SU-DHL-6 (cell line): Measurements from ENCODE around the gene PAX4.
A peak's percentile ranks its signal among the peaks of the same experiment; 100 is the strongest.

Source experiments
- H2AFZ ChIP-seq: fragments of 200-600 bp; sonication (generic); 2 replicates; pipeline ENCODE4 v1.6.1; 2014; ENCODE audit warnings: low read depth, mild to moderate bottlenecking, moderate library complexity, mixed read lengths, antibody characterized with exemption, low read length; ENCODE audit not compliant: severe bottlenecking
- H3F3A ChIP-seq: fragments of 200-600 bp; shearing (Covaris generic); 2 replicates; pipeline ENCODE4 v1.6.0; 2016; ENCODE audit warnings: antibody characterized with exemption, mild to moderate bottlenecking; ENCODE audit not compliant: insufficient read depth
- H3K27ac ChIP-seq: fragments of 200-600 bp; sonication (generic); 2 replicates; pipeline ENCODE4 v1.5.1; 2016; ENCODE audit warnings: low read depth, mild to moderate bottlenecking, low read length, moderate library complexity, mixed read lengths
- H3K27me3 ChIP-seq: fragments of 200-600 bp; sonication (generic), shearing (Covaris generic); 2 replicates; pipeline ENCODE4 v1.6.0; 2014; ENCODE audit warnings: mild to moderate bottlenecking, low read length
- H3K36me3 ChIP-seq: fragments of 200-600 bp; sonication (generic); 2 replicates; pipeline ENCODE4 v1.6.1; 2014; ENCODE audit warnings: mild to moderate bottlenecking, low read length, mixed read lengths
- H3K4me2 ChIP-seq: fragments of 300-600, 200-600 bp; shearing (Covaris generic), sonication (generic); 2 replicates; pipeline ENCODE4 v1.6.0; 2014; ENCODE audit warnings: low read length, low read depth, mild to moderate bottlenecking; ENCODE audit not compliant: poor library complexity, severe bottlenecking
- H3K4me3 ChIP-seq: fragments of 200-600 bp; sonication (generic); 2 replicates; pipeline ENCODE4 v1.5.1; 2014; ENCODE audit warnings: antibody characterized with exemption, low read length, mild to moderate bottlenecking, mixed read lengths; ENCODE audit not compliant: insufficient read depth, poor library complexity, severe bottlenecking
- H3K79me2 ChIP-seq: fragments of 200-600 bp; sonication (generic); 2 replicates; pipeline ENCODE4 v1.6.1; 2014; ENCODE audit warnings: mild to moderate bottlenecking, low read length, moderate library complexity; ENCODE audit not compliant: insufficient read depth
- H3K9ac ChIP-seq: fragments of 200-600 bp; sonication (generic); 2 replicates; pipeline ENCODE4 v1.7.0; 2014; ENCODE audit warnings: mild to moderate bottlenecking, low read length
- H3K9me2 ChIP-seq: fragments of 200-600 bp; sonication (generic); replicated peaks from 2 replicates; pipeline ENCODE4 v1.6.1; 2014; ENCODE audit warnings: low read length; ENCODE audit not compliant: insufficient read depth
- H3K9me3 ChIP-seq: fragments of 200-600 bp; sonication (generic); 2 replicates; pipeline ENCODE4 v1.6.1; 2014; ENCODE audit warnings: low read length, mixed read lengths; ENCODE audit not compliant: insufficient read depth
- H4K20me1 ChIP-seq: fragments of 200-600 bp; sonication (generic); 2 replicates; pipeline ENCODE4 v1.6.1; 2014; ENCODE audit warnings: low read depth, mild to moderate bottlenecking, antibody characterized with exemption, low read length, moderate library complexity, mixed read lengths
- EZH2phosphoT487 ChIP-seq: fragments of 200-600 bp; sonication (generic), shearing (Covaris generic); conservative IDR thresholded peaks from 2 replicates; pipeline ENCODE4 v1.6.1; 2018; ENCODE audit warnings: mild to moderate bottlenecking, antibody characterized with exemption, low read length, moderate library complexity, mixed read lengths
- TF ChIP-seq, protein P1 (sequence below): fragments of 200-600 bp; sonication (generic); IDR thresholded peaks from one replicate; pipeline ENCODE4 v1.5.1; 2017; ENCODE audit warnings: antibody characterized with exemption, mild to moderate bottlenecking, low read length, moderate library complexity; ENCODE audit not compliant: insufficient read depth, poor library complexity, severe bottlenecking

The PAX4 gene

DNA sequence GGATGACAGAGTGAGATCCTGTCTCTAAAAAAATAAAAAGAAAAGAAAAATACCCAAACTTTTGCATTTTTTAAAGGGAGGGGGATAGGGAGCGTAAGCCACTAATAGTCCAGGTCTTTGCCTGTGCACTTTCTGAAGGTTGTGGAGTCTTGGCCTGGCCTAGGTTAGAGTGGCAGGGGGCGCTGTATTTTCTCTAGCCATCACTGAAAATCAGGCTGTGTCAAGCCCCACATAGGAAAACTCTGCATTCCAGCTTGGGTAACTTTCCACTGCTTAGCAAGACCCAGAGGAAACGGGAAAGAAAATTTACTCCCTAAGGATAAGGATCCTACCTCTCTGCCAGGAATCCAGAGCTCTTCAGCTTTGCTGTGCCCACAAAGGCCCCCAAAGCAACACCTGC, 10.5 kb upstream of the PAX4 start:
- H3K79me2 ChIP-seq: no peaks in the 10 kb centered on the region
- no peak overlapping the region for H3K4me3 ChIP-seq
- no peaks in the 10 kb centered on the region for H4K20me1 ChIP-seq
- TF ChIP-seq, protein P1, sequence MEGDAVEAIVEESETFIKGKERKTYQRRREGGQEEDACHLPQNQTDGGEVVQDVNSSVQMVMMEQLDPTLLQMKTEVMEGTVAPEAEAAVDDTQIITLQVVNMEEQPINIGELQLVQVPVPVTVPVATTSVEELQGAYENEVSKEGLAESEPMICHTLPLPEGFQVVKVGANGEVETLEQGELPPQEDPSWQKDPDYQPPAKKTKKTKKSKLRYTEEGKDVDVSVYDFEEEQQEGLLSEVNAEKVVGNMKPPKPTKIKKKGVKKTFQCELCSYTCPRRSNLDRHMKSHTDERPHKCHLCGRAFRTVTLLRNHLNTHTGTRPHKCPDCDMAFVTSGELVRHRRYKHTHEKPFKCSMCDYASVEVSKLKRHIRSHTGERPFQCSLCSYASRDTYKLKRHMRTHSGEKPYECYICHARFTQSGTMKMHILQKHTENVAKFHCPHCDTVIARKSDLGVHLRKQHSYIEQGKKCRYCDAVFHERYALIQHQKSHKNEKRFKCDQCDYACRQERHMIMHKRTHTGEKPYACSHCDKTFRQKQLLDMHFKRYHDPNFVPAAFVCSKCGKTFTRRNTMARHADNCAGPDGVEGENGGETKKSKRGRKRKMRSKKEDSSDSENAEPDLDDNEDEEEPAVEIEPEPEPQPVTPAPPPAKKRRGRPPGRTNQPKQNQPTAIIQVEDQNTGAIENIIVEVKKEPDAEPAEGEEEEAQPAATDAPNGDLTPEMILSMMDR: peak; percentile 35
- no peak for TF ChIP-seq EZH2phosphoT487
- no peak overlapping the region for H2AFZ ChIP-seq
- no peak overlapping the region for H3K4me2 ChIP-seq
- H3K27ac ChIP-seq: no peak overlapping the region
- H3K9me2 ChIP-seq: no peaks in the 10 kb centered on the region
- no peaks in the 10 kb centered on the region for H3K27me3 ChIP-seq
- H3K36me3 ChIP-seq: no peaks in the 10 kb centered on the region; the same call in 1 of the 2 replicates
- no peaks in the 10 kb centered on the region for H3F3A ChIP-seq
- no peak overlapping the region for H3K9ac ChIP-seq
- H3K9me3 ChIP-seq: no peaks in the 10 kb centered on the region

DNA sequence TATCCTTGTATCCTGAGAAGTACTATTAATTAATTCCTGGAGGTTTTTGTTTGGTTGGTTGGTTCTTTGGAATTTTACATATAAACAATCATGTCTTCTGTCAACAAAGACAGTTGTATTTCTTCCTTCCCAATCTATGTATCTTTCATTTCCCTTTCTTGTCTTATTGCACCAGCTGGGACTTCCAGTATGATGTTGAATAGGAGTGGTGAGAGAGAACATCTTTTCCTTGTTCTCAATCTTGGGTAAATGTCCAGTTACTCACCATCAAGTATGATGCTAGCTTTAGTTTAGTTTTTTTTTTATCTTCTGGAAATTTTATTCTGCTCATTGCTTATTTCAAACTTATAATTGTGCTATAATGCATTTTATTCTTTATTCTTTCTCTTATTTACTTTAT, 7.4 kb upstream of the PAX4 start:
- no peak overlapping the region for H3K9ac ChIP-seq
- no peaks in the 10 kb centered on the region for H3K27me3 ChIP-seq
- no peak for TF ChIP-seq EZH2phosphoT487
- TF ChIP-seq, protein P1: no peak
- H3K27ac ChIP-seq: no peak overlapping the region
- no peaks in the 10 kb centered on the region for H3K9me3 ChIP-seq
- no peak overlapping the region for H2AFZ ChIP-seq
- H3K9me2 ChIP-seq: no peaks in the 10 kb centered on the region
- no peaks in the 10 kb centered on the region for H4K20me1 ChIP-seq
- no peak overlapping the region for H3K4me2 ChIP-seq
- no peaks in the 10 kb centered on the region; the same call in 1 of the 2 replicates for H3K36me3 ChIP-seq
- H3K79me2 ChIP-seq: no peaks in the 10 kb centered on the region
- H3F3A ChIP-seq: no peaks in the 10 kb centered on the region
- no peak overlapping the region for H3K4me3 ChIP-seq

DNA sequence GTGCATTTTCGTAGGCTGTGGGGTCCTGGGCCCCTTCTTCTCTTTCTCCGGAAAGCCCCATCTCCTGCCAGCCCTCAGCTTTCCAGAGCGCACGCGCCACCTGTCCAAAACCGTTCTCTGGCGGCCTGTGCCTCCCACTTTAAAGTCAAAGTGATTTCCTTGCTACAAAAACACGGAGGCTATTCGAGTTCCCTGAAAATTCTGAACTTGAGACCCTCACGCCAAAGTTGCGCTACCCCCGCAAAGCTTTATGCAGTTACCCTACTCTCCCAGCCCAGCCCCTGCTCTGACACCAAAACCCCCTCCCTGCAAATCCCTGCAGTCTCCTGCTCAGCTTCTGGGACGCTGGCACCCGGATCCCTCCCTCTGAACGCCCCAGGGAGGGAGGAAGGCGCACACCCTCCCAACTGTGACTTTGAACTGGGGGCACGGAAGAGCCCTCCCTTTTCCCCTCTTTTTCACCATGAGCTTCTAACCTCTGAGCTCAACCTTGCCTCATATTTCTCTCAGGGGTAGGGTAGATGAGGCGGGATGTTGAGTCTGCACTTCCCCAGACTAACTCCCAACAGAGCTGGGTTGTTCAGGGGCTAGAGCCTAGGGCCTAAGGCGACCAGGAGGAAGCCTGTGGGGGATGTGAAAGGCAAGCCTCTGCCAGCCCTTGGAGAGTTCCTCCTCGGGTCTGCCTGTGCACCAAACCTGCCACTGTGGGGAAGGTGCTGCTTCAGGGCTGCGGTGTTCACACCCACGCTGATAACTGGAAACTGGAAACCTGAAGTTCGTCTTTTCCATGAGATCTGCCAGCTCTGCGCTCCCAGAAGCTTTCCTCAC, 2.7 kb upstream of the PAX4 start:
- no peak overlapping the region for H3K27ac ChIP-seq
- H3K79me2 ChIP-seq: no peaks in the 10 kb centered on the region
- no peaks in the 10 kb centered on the region; the same call in 1 of the 2 replicates for H3K36me3 ChIP-seq
- no peak for TF ChIP-seq EZH2phosphoT487
- TF ChIP-seq, protein P1: no peak
- no peaks in the 10 kb centered on the region for H3K9me3 ChIP-seq
- H3K9me2 ChIP-seq: no peaks in the 10 kb centered on the region
- no peak overlapping the region for H2AFZ ChIP-seq
- H3K9ac ChIP-seq: no peak overlapping the region
- no peaks in the 10 kb centered on the region for H3F3A ChIP-seq
- H4K20me1 ChIP-seq: no peaks in the 10 kb centered on the region
- H3K4me2 ChIP-seq: no peak overlapping the region
- H3K27me3 ChIP-seq: no peaks in the 10 kb centered on the region
- no peak overlapping the region for H3K4me3 ChIP-seq
